ENCODE results near the gene SORCS2.

Gene SORCS2

GRCh38 chr4:7428261-7429068, 236.1 kb downstream of the SORCS2 start:
- no peak overlapping the region for H3K4me3 ChIP-seq (ENCODE audit: low read depth, low read length)
- no peak for DNase-seq (ENCODE audit: low read depth)
- TF ChIP-seq, protein P1, sequence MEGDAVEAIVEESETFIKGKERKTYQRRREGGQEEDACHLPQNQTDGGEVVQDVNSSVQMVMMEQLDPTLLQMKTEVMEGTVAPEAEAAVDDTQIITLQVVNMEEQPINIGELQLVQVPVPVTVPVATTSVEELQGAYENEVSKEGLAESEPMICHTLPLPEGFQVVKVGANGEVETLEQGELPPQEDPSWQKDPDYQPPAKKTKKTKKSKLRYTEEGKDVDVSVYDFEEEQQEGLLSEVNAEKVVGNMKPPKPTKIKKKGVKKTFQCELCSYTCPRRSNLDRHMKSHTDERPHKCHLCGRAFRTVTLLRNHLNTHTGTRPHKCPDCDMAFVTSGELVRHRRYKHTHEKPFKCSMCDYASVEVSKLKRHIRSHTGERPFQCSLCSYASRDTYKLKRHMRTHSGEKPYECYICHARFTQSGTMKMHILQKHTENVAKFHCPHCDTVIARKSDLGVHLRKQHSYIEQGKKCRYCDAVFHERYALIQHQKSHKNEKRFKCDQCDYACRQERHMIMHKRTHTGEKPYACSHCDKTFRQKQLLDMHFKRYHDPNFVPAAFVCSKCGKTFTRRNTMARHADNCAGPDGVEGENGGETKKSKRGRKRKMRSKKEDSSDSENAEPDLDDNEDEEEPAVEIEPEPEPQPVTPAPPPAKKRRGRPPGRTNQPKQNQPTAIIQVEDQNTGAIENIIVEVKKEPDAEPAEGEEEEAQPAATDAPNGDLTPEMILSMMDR (conservative IDR thresholded peaks at IDR 0.05; ENCODE audit: low read depth, low read length), result no peak

DNA sequence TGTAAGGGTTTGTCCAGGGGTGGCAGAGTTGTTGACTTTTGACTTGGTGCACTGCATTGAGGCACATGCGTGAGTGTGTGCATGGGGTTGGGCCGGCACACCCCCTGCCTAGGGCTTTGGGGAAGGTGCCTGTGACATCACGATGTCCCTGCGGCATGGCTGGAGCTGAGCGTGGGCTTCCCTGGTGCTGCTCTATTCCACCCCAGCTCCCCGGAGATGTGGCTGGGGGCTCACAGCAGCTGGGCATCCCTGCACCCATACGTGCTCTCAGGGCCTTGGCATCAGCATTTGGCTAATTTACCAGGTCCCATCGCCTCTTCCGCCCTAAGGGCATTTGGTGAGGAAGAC, 236.7 kb downstream of the SORCS2 start:
- TF ChIP-seq, protein P1 (conservative IDR thresholded peaks at IDR 0.05; ENCODE audit: low read depth, low read length), result no peak
- DNase-seq (ENCODE audit: low read depth), result no peak
- no peak overlapping the region for H3K4me3 ChIP-seq (ENCODE audit: low read depth, low read length)

GRCh38 chr4:7429601-7430078, 237.3 kb downstream of the SORCS2 start:
- TF ChIP-seq, protein P1 (conservative IDR thresholded peaks at IDR 0.05; ENCODE audit: low read depth, low read length), result no peak
- no peak for DNase-seq (ENCODE audit: low read depth)
- H3K4me3 ChIP-seq (ENCODE audit: low read depth, low read length), result no peak overlapping the region

DNA sequence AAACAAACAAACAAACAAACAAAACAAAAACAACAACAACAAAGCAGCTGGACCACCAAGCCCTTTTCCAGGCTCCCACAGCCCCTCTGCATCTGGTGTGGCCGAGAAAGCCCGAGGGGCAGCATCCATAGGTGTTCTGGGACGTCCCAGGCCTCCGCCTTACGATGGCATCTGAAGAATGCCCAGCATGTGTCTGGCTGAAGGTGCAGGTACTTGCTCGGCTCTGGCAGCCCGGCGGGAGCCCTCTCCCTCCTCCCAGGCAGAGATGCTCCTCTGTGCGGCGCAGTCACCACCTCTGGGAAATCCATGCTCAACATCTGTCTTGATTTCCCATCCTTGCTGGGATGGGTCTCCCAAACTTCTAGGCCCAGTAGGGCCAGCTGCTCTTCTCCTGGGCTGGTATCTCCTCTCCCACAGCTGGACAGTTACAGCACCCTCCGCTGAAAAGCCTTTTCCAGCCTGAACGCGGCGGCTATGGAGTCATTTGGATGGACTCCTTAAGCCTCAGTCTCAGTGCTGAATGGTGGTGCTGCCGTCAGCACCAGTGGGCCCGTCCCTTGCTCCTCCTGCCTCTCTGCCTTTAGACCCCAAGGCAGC, 238.1 kb downstream of the SORCS2 start:
- TF ChIP-seq, protein P1 (conservative IDR thresholded peaks at IDR 0.05; ENCODE audit: low read depth, low read length), result no peak
- H3K4me3 ChIP-seq (ENCODE audit: low read depth, low read length), result no peak overlapping the region
- no peak for DNase-seq (ENCODE audit: low read depth)

DNA sequence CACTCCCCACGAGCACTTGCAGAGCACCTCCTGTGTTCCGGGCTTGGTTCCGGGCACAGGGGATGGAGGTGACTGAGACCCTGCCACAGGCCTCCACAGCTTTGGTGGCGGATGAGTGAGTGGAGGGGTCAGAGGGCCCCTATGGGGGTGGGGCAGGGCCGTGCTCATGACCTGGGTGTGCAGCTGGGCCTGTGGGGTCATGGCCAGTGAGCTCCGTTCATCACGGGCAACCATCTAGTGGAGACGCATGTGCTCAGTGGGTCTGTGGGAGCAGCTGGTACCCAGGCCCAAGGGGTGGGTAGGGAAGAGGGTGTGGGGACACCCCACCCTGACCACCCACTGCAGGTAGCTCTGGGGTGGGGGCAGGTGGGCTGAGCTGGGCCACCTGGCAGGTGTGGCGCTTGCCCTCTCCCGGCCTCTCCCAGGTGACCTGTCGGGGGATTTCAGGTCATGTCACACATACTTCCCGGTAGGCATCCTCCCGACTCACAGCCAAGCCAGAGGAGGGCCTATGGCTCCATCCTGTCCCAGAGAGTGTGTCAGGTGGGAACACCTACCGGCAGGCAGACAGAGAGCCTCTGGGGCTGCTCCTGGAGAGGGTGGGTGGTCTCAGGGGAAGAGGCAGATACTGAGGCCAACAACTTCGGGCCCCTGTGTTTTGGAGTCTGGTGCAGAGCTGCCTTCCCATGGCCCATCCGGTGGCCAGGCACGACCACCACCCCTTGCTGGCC, 238.8 kb downstream of the SORCS2 start:
- H3K4me3 ChIP-seq (ENCODE audit: low read depth, low read length), result no peak overlapping the region
- no peak for DNase-seq (ENCODE audit: low read depth)
- TF ChIP-seq, protein P1 (conservative IDR thresholded peaks at IDR 0.05; ENCODE audit: low read depth, low read length), result no peak

GRCh38 chr4:7431696-7432530, 239.6 kb downstream of the SORCS2 start:
- no peak overlapping the region for H3K4me3 ChIP-seq (ENCODE audit: low read depth, low read length)
- TF ChIP-seq, protein P1 (conservative IDR thresholded peaks at IDR 0.05; ENCODE audit: low read depth, low read length), result no peak
- no peak for DNase-seq (ENCODE audit: low read depth)

All from choroid plexus epithelial cell (primary cell).